HG03354 (cell line): ENCODE results near the gene CEBPZOS.

Experiments used
- ATAC-seq: cut with Tn5 transposase; IDR thresholded peaks from one replicate; pipeline ENCODE4 v1.9.1; 2021; ENCODE audit warnings: mild to moderate bottlenecking; ENCODE audit not compliant: unreplicated experiment, poor library complexity, severe bottlenecking

The CEBPZOS gene

GRCh38 chr2:37228788-37229187 lies 32.5 kb downstream of the CEBPZOS start:
- ATAC-seq: no peak

GRCh38 chr2:37230581-37230980 lies 34.3 kb downstream of the CEBPZOS start:
- no peak for ATAC-seq

GRCh38 chr2:37231241-37232130 lies 35.2 kb downstream of the CEBPZOS start, which contains the start of the genes CEBPZ and NDUFAF7:
Gene CEBPZ (minus strand): TSS chr2:37231596. CDS start chr2:37231567, 29 bp downstream.
Gene NDUFAF7 (plus strand): TSS chr2:37231658. CDS start chr2:37231706, 48 bp downstream.
- peak; percentile 91 for ATAC-seq

GRCh38 chr2:37232131-37232933 lies 36.0 kb downstream of the CEBPZOS start:
- peak; percentile 14 for ATAC-seq

- no peak for ATAC-seq
These were observed 47.1 kb downstream of the CEBPZOS start for GRCh38 chr2:37243435-37243834.

- peak; percentile 85 for ATAC-seq
These were observed 47.7 kb downstream of the CEBPZOS start for GRCh38 chr2:37244017-37244416.

- ATAC-seq: no peak
These were observed 48.5 kb downstream of the CEBPZOS start for GRCh38 chr2:37244755-37245154.

- ATAC-seq: no peak
These were observed 49.9 kb downstream of the CEBPZOS start for GRCh38 chr2:37246205-37246604.

GRCh38 chr2:37250869-37251740 lies 54.8 kb downstream of the CEBPZOS start:
- no peak for ATAC-seq
